GM18498 (cell line): ENCODE measurements around the gene EMC9.

ENCODE experiments used
- ATAC-seq: cut with Tn5 transposase; IDR thresholded peaks from one replicate; pipeline ENCODE4 v1.9.1; 2021; ENCODE audit warnings: mild to moderate bottlenecking, moderate library complexity; ENCODE audit not compliant: unreplicated experiment

EMC9 gene

DNA sequence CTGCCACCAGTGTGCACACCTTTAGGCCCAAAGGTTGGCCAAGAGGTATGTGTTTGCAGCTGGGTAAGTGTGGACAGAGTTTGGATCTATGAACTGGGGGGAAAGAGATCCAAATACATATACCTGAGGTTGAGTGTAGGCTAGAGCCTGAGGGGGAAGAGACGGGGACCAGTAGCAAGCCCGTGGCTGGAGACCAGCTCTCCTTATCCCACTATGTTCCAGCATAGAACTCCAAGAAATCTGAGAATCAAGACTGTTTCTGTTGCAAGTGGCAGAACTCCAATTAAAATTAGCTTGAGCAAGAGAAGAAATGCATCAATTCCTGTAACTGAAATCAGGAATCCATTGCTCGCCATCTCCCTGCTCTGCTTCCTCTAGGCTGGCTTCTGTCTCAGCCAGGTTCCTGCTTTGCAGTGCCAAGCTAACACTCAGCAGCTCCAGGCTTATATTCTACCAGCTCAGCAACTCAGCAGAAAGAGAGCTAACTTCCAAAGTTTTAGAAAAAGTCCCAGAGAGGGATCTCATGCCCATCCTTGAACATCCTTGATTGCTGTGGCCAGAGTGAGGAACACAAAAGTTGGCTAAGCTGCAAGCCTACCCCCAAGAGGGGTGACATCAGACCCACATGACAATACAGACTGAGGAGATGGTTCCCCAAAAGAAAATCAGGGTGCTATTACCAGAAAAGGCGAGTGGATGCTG is 48.7 kb downstream of the EMC9 start:
- no peak for ATAC-seq

DNA sequence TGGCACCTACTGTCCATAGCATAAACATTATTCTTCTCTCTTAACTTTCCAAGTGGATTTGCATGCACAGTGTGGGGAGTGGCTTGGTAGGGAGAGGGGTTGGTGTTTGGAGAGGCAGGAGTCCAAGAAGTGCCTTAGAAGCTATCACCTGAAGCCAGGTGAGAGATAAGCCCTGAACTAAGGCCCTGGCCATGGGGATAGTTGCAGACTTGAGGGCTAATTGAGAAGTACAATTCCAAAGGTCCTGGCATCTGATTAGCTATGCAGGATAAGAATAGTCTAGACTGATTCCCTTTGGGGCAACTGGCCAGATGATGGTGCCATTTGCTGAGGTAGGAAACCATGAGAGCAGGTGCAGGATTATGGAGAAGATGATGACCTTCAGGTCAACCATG is 49.3 kb downstream of the EMC9 start:
- ATAC-seq: no peak

DNA sequence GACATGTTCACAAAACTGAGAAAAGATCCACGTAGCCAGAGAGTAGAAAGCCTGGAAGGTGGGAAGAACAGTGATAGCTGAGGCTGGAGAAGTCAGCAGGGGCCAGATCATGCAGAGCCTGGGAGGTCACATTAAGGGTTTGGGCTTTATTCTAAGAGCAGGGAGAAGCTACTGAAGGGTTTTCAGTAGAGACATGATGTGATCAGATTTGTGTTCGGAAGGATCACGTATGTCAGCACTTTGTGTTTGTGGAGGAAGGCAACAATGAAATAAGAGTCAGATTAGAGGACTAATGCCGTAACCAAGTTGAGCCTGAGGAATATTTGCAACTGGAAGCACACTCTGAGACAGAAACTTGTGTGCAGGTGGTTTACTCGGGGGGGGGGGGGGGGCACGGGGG is 51.5 kb downstream of the EMC9 start:
- no peak for ATAC-seq
